ENCODE results near the gene NMBR. TPM values are rescaled to one million over a fixed set of nuclear protein-coding genes. Genes with fewer than 3 reads are reported as not detected.
A peak's percentile ranks its signal among the peaks of the same experiment; 100 is the strongest.
"Not testable (repeated sequence)": the region's sequence is repeated elsewhere in the genome, so short reads cannot be mapped to it uniquely, and the experiment has no call there.

NMBR gene
- polyA plus RNA-seq (2011; rRNA removed) (0.07 TPM in 1 of 2 replicates, not detected in the other), polyA minus RNA-seq (2011; rRNA and poly(A)+ RNA removed) (0.15 TPM in 1 of 2 replicates, not detected in the other)

- POLR2A ChIA-PET, result no interaction called here
- TF ChIP-seq, protein P1, sequence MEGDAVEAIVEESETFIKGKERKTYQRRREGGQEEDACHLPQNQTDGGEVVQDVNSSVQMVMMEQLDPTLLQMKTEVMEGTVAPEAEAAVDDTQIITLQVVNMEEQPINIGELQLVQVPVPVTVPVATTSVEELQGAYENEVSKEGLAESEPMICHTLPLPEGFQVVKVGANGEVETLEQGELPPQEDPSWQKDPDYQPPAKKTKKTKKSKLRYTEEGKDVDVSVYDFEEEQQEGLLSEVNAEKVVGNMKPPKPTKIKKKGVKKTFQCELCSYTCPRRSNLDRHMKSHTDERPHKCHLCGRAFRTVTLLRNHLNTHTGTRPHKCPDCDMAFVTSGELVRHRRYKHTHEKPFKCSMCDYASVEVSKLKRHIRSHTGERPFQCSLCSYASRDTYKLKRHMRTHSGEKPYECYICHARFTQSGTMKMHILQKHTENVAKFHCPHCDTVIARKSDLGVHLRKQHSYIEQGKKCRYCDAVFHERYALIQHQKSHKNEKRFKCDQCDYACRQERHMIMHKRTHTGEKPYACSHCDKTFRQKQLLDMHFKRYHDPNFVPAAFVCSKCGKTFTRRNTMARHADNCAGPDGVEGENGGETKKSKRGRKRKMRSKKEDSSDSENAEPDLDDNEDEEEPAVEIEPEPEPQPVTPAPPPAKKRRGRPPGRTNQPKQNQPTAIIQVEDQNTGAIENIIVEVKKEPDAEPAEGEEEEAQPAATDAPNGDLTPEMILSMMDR (IDR thresholded peaks at IDR 0.05; ENCODE audit: insufficient read depth, low read depth, low read length), result peak; percentile 88
- no peaks in the 10 kb centered on the region for H3K36me3 ChIP-seq (ENCODE audit: control insufficient read depth, insufficient read depth, low read length)
- CTCF ChIA-PET, result interaction anchor here (0.6 to 3.5 kb wide), 16 partner anchors 9 to 1716 kb away, joined by 3 to 18 read pairs (median 3); no protein-coding TSS in a partner anchor
- DNase-seq (ENCODE audit: low read depth), result peak; percentile 96
- no peaks in the 10 kb centered on the region for H3K27me3 ChIP-seq (ENCODE audit: control insufficient read depth, insufficient read depth, low read length)
- peak within 1 kb of the TSS; percentile 95 for H3K4me3 ChIP-seq (ENCODE audit: low read depth, low read length)
Measured at GRCh38 chr6:142146828-142147662, at the start of gene NMBR, which contains the start of gene VTA1. Gene NMBR (minus strand): TSS chr6:142147122. CDS start chr6:142088658, 58,464 bp downstream. Gene VTA1 (plus strand): TSS chr6:142147263. CDS start chr6:142147288, 25 bp downstream.

DNA sequence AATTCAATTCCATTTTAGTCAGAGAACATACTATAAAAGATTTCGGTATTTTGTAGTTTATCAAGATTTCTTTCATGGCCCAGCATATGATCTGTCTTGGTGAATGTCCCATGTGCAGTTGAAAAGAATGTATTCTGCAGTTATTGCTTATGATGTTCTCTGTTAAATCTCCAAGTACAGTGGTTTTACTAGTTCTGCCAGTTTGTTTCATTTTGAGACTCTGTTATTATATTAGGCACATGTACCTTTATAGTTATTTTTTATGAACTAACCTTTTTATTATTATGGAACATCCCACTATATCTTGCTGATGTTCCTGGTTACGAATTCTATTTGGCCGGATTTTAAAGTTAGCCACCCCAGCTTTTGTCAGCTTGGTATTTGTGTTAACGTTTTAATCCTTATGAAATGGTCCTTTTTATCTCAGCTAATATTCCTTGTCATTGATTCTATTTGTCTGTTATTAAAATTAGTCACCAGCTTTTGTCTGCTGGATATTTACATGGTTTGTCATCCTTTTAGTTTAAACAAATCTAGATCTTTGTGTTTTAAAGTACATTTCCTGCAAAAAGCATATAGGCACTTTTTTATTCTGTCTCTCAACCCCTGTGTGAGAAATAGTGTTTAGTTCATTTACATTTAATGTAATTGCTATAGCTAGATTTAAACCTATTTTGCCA lies 49.1 kb upstream of the NMBR start:
- ChIA-PET POLR2A (no interaction called here), CTCF (interaction anchor here (1.1 to 3.0 kb wide), 3 partner anchors 10 to 40 kb away, joined by 4 to 28 read pairs (median 4); no protein-coding TSS in a partner anchor)
- DNase-seq (ENCODE audit: low read depth), result no peak
- Histone ChIP-seq H3K27me3 (ENCODE audit: control insufficient read depth, insufficient read depth, low read length) (no peaks in the 10 kb centered on the region), H3K36me3 (ENCODE audit: control insufficient read depth, insufficient read depth, low read length) (no peaks in the 10 kb centered on the region), H3K4me3 (ENCODE audit: low read depth, low read length) (no peak overlapping the region)
- TF ChIP-seq, protein P1 (IDR thresholded peaks at IDR 0.05; ENCODE audit: insufficient read depth, low read depth, low read length), result no peak

- TF ChIP-seq, protein P1 (IDR thresholded peaks at IDR 0.05; ENCODE audit: insufficient read depth, low read depth, low read length), result no peak
Measured at GRCh38 chr6:142193621-142194020, 46.7 kb upstream of the NMBR start.

GRCh38 chr6:142192343-142192742 lies 45.4 kb upstream of the NMBR start:
- ChIA-PET CTCF (no interaction called here), POLR2A (no interaction called here)
- Histone ChIP-seq H3K27me3 (ENCODE audit: control insufficient read depth, insufficient read depth, low read length) (no peaks in the 10 kb centered on the region), H3K36me3 (ENCODE audit: control insufficient read depth, insufficient read depth, low read length) (no peaks in the 10 kb centered on the region), H3K4me3 (ENCODE audit: low read depth, low read length) (no peak overlapping the region)
- DNase-seq (ENCODE audit: low read depth), result no peak
- TF ChIP-seq, protein P1 (IDR thresholded peaks at IDR 0.05; ENCODE audit: insufficient read depth, low read depth, low read length), result no peak

More at GRCh38 chr6:142193621-142194020, 46.7 kb upstream of the NMBR start:
- ChIA-PET POLR2A (no interaction called here), CTCF (interaction anchor here (0.8 to 1.2 kb wide), 2 partner anchors 12 to 14 kb away, joined by 3 read pairs; no protein-coding TSS in a partner anchor)
- DNase-seq (ENCODE audit: low read depth), result no peak
- no peak overlapping the region for H3K4me3 ChIP-seq (ENCODE audit: low read depth, low read length)
- no peaks in the 10 kb centered on the region for H3K27me3 ChIP-seq (ENCODE audit: control insufficient read depth, insufficient read depth, low read length)
- no peaks in the 10 kb centered on the region for H3K36me3 ChIP-seq (ENCODE audit: control insufficient read depth, insufficient read depth, low read length)

- TF ChIP-seq, protein P1 (IDR thresholded peaks at IDR 0.05; ENCODE audit: insufficient read depth, low read depth, low read length), result no peak
- no peaks in the 10 kb centered on the region for H3K36me3 ChIP-seq (ENCODE audit: control insufficient read depth, insufficient read depth, low read length)
- no peak overlapping the region for H3K4me3 ChIP-seq (ENCODE audit: low read depth, low read length)
- no peak for DNase-seq (ENCODE audit: low read depth)
- POLR2A ChIA-PET, result no interaction called here
- H3K27me3 ChIP-seq (ENCODE audit: control insufficient read depth, insufficient read depth, low read length), result no peaks in the 10 kb centered on the region
- CTCF ChIA-PET, result interaction anchor here (1.1 kb wide), 1 partner anchor 19 kb away, joined by 3 read pairs; no protein-coding TSS in a partner anchor
Measured at GRCh38 chr6:142189057-142189456, 42.1 kb upstream of the NMBR start.

GRCh38 chr6:142188341-142188740 lies 41.4 kb upstream of the NMBR start:
- DNase-seq (ENCODE audit: low read depth); H3K36me3 ChIP-seq (ENCODE audit: control insufficient read depth, insufficient read depth, low read length); POLR2A ChIA-PET; H3K27me3 ChIP-seq (ENCODE audit: control insufficient read depth, insufficient read depth, low read length); H3K4me3 ChIP-seq (ENCODE audit: low read depth, low read length): not testable (repeated sequence)
- CTCF ChIA-PET, result interaction anchor here (0.7 to 1.1 kb wide), 2 partner anchors 10 to 19 kb away, joined by 3 read pairs; no protein-coding TSS in a partner anchor

All from BJ (cell line).